Activated CD4-positive, alpha-beta memory T cell treated with anti-CD3 and anti-CD28 coated beads for 36 hours (primary cell): ENCODE results near the gene SPIRE2. TPM values are rescaled to one million over a fixed set of nuclear protein-coding genes. Genes with fewer than 3 reads are reported as not detected.
"Not testable (repeated sequence)": the region's sequence is repeated elsewhere in the genome, so short reads cannot be mapped to it uniquely, and the experiment has no call there.

Experiments
- CTCF ChIA-PET: fragments of 350-600 bp; sonication (Branson Sonifier 250); formaldehyde crosslinking; loops from one replicate; lab custom pipeline; 2021; ENCODE audit warnings: antibody characterized with exemption, inconsistent platforms; lab: Charles Lee
- POLR2A ChIA-PET: fragments of 350-600 bp; sonication (Branson Sonifier 250); formaldehyde crosslinking; loops from one replicate; lab custom pipeline; 2021; ENCODE audit warnings: antibody characterized with exemption; lab: Charles Lee
- DNase-seq: peaks from one replicate; pipeline ENCODE4 v3.0.0-alpha.2; 2020
- H3K27ac Mint-ChIP-seq: one replicate; pipeline ENCODE4 v1.8.0; 2021; ENCODE audit warnings: mixed read lengths
- H3K27me3 Mint-ChIP-seq: one replicate; pipeline ENCODE4 v1.8.0; 2021; ENCODE audit warnings: mixed read lengths
- H3K36me3 Mint-ChIP-seq: one replicate; pipeline ENCODE4 v1.8.0; 2021; ENCODE audit warnings: mixed read lengths
- H3K4me1 Mint-ChIP-seq: one replicate; pipeline ENCODE4 v1.8.0; 2021; ENCODE audit warnings: low read depth, mixed read lengths
- H3K4me3 Mint-ChIP-seq: one replicate; pipeline ENCODE4 v1.8.0; 2021; ENCODE audit warnings: mild to moderate bottlenecking, mixed read lengths
- H3K9me3 Mint-ChIP-seq: one replicate; pipeline ENCODE4 v1.8.0; 2021; ENCODE audit warnings: mixed read lengths
- intact Hi-C: fragments of 100-400 bp; cut with micrococcal nuclease; formaldehyde crosslinking; loops from one replicate; pipeline ENCODE4 v1.15.1; 2023
- total RNA-seq, 2 experiments: library from RNA; stranded (reverse); gene quantifications; one replicate each; pipeline ENCODE4 v1.2.3, GENCODE V29; 2021

Gene SPIRE2
- total RNA-seq, 2 experiments from 2014 or later, result 0.63 to 1.4 TPM

GRCh38 chr16:89815639-89816348 is 12.5 kb upstream of the SPIRE2 start:
- Mint-ChIP-seq H3K36me3 (peaks cover 17% of the 10 kb centered on the region), H3K4me1 (peaks cover 37% of the 10 kb centered on the region), H3K27ac (peak overlapping the region; percentile 18), H3K9me3 (no peaks in the 10 kb centered on the region), H3K27me3 (no peaks in the 10 kb centered on the region), H3K4me3 (peak overlapping the region; percentile 85)
- intact Hi-C loops, result loop anchor here (2.0 to 10.0 kb wide), 3 partner anchors 45 to 109 kb away; partner anchors contain the start of gene TUBB3
- POLR2A ChIA-PET, result interaction anchor here (2.1 kb wide), 1 partner anchor 58 kb away, joined by 10 read pairs; the partner anchor contains the start of gene TCF25
- CTCF ChIA-PET, result interaction anchor here (0.9 to 1.3 kb wide), 2 partner anchors 22 to 116 kb away, joined by 4 to 5 read pairs; no protein-coding TSS in a partner anchor
- DNase-seq, result peak; percentile 25

- peak overlapping the region; percentile 42 for H3K4me3 Mint-ChIP-seq
- H3K27ac Mint-ChIP-seq, POLR2A ChIA-PET, H3K9me3 Mint-ChIP-seq, H3K27me3 Mint-ChIP-seq, H3K36me3 Mint-ChIP-seq: not testable (repeated sequence)
- intact Hi-C loops, result loop anchor here (10.0 kb wide), 1 partner anchor 106 kb away; the partner anchor contains the start of gene TUBB3
- DNase-seq, result peak; percentile 13
- peaks cover 33% of the 10 kb centered on the region for H3K4me1 Mint-ChIP-seq
- CTCF ChIA-PET, result interaction anchor here (2.4 kb wide), 1 partner anchor 42 kb away, joined by 11 read pairs; no protein-coding TSS in a partner anchor
These were observed 9.3 kb upstream of the SPIRE2 start for GRCh38 chr16:89818851-89819403.

GRCh38 chr16:89819448-89819847 is 8.8 kb upstream of the SPIRE2 start:
- CTCF ChIA-PET, H3K9me3 Mint-ChIP-seq, DNase-seq, H3K36me3 Mint-ChIP-seq, POLR2A ChIA-PET, H3K27ac Mint-ChIP-seq, H3K27me3 Mint-ChIP-seq: not testable (repeated sequence)
- H3K4me1 Mint-ChIP-seq, result peaks cover 28% of the 10 kb centered on the region
- intact Hi-C loops, result loop anchor here (10.0 kb wide), 1 partner anchor 105 kb away; the partner anchor contains the start of gene TUBB3
- peak overlapping the region; percentile 42 for H3K4me3 Mint-ChIP-seq

DNA sequence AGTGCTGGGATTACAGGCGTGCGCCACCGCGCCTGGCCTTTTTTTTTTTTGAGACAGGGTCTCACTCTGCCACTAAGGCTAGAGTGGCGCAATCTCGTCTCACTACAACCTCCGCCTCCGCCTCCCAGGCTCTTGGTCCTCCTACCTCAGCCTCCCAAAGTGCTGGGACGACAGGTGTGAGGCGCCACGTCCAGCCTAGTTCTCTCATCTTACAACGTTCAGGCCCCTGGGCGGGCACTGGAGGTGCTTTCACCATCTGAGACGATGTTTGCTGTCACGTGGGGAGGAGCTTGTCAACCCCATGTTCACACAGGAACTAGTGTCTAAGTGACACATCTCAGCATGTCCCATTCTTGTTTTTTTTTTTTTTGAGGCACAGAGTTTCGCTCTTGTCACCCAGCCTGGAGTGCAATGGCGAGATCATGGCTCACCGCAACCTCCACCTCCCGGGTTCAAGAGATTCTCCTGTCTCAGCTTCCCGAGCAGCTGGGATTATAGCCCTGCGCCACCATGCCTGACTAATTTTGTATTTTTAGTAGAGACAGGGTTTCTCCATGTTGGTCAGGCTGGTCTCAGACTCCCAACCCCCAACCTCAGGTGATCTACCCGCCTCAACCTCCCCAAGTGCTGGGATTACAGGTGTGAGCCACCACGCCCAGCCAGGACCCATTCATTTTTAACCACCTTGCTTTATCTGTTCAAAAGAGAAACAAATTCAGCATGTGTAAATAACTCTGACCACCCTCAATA is 6.7 kb upstream of the SPIRE2 start:
- Mint-ChIP-seq H3K27me3 (no peaks in the 10 kb centered on the region), H3K9me3 (no peaks in the 10 kb centered on the region), H3K27ac (no peak overlapping the region), H3K4me1 (peaks cover 24% of the 10 kb centered on the region), H3K36me3 (no peaks in the 10 kb centered on the region), H3K4me3 (no peak overlapping the region)
- ChIA-PET POLR2A (no interaction called here), CTCF (no interaction called here)
- intact Hi-C loops, result no loop called here
- peak; percentile 14 for DNase-seq

- ChIA-PET POLR2A (no interaction called here), CTCF (no interaction called here)
- Mint-ChIP-seq H3K36me3 (no peaks in the 10 kb centered on the region), H3K4me3 (no peak overlapping the region), H3K9me3 (no peaks in the 10 kb centered on the region), H3K4me1 (peaks cover 20% of the 10 kb centered on the region), H3K27me3 (peaks cover 1% of the 10 kb centered on the region), H3K27ac (no peak overlapping the region)
- no peak for DNase-seq
- intact Hi-C loops, result no loop called here
These were observed 5.8 kb upstream of the SPIRE2 start for GRCh38 chr16:89822188-89823086.

DNA sequence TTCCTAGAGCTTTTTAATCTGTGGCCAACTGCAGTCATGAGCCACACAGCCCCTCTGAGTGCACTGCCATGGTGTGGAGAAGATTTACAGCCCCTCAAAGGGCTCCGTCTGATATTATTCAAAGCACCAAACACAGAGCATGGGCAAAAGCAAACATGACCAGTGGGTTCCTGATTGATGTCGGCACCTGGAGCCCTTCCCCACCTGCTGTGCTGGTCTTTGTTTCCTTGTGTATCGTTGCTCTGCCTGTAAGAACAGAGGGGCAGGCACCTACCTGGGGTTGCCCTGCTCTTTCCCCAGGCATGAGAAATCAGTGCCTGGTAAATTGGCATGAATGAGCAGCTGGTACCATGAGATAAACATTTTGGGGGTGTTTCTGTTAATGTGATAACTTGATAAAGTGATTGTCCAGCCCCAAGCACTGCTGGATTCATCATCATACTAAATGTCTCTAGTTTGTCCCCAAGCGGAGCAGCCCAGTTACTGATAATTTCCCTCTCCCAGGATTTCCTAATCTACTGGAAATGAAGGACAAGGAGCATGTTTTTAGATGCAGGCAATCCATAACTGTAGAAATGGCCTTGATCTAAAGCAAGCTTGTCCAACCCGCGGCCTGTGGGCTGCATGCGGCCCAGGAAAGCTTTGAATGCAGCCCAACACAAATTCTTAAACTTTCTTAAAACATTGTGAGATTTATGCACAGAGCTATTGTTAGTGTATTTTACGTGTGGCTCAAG is 5.0 kb upstream of the SPIRE2 start:
- H3K27me3 Mint-ChIP-seq, result peaks cover 4% of the 10 kb centered on the region
- H3K27ac Mint-ChIP-seq, result no peak overlapping the region
- no peaks in the 10 kb centered on the region for H3K36me3 Mint-ChIP-seq
- DNase-seq, result no peak
- POLR2A ChIA-PET, result no interaction called here
- no peak overlapping the region for H3K4me3 Mint-ChIP-seq
- no peaks in the 10 kb centered on the region for H3K9me3 Mint-ChIP-seq
- intact Hi-C loops, result no loop called here
- peaks cover 14% of the 10 kb centered on the region for H3K4me1 Mint-ChIP-seq
- CTCF ChIA-PET, result no interaction called here

GRCh38 chr16:89823824-89824148 is 4.5 kb upstream of the SPIRE2 start:
- DNase-seq, POLR2A ChIA-PET, H3K4me3 Mint-ChIP-seq, CTCF ChIA-PET, H3K27ac Mint-ChIP-seq, H3K36me3 Mint-ChIP-seq, H3K27me3 Mint-ChIP-seq, H3K4me1 Mint-ChIP-seq, intact Hi-C loops, H3K9me3 Mint-ChIP-seq: not testable (repeated sequence)

DNA sequence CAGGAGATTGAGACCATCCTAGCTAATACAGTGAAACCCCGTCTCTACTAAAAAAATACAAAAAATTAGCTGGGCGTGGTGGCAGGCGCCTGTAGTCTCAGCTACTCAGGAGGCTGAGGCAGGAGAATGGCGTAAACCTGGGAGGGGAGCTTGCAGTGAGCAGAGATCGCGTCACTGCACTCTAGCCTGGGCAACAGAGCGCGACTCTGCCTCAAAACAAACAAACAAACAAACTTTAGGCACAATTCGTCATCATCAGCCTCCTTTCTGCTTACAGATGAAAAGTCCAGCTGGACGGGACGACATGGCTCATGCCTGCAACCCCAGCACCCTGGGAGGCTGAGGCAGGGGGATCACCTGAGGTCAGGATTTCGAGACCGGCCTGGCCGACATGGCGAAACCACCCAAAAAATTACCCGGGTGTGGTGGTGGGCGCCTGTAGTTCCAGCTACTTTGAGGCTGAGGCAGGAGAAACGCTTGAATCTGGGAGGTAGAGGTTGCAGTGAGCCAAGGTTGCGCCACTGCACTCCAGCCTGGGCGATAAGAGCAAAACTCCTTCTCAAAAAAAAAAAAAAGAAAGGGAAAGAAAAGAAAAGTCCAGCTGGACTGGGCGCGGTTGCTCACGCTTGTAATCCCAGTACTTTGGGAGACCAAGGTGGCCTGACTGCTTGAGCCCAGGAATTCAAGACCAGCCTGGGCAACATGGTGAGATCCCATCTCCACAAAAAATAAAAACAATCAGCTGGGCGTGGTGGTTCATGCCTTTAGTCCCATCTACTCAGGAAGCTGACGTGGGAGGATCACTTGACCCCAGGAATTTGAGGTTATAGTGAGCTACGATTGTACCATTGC is 1.5 kb upstream of the SPIRE2 start:
- Mint-ChIP-seq H3K36me3 (no peaks in the 10 kb centered on the region), H3K27ac (no peak overlapping the region), H3K9me3 (no peaks in the 10 kb centered on the region), H3K4me3 (no peak overlapping the region), H3K27me3 (peaks cover 18% of the 10 kb centered on the region), H3K4me1 (peaks cover 5% of the 10 kb centered on the region)
- intact Hi-C loops, result no loop called here
- DNase-seq, result no peak
- CTCF ChIA-PET, result interaction anchor here (1.0 to 1.2 kb wide), 3 partner anchors 11 to 83 kb away, joined by 3 read pairs; no protein-coding TSS in a partner anchor
- POLR2A ChIA-PET, result interaction anchor here (0.6 kb wide), 1 partner anchor 34 kb away, joined by 3 read pairs; no protein-coding TSS in a partner anchor

DNA sequence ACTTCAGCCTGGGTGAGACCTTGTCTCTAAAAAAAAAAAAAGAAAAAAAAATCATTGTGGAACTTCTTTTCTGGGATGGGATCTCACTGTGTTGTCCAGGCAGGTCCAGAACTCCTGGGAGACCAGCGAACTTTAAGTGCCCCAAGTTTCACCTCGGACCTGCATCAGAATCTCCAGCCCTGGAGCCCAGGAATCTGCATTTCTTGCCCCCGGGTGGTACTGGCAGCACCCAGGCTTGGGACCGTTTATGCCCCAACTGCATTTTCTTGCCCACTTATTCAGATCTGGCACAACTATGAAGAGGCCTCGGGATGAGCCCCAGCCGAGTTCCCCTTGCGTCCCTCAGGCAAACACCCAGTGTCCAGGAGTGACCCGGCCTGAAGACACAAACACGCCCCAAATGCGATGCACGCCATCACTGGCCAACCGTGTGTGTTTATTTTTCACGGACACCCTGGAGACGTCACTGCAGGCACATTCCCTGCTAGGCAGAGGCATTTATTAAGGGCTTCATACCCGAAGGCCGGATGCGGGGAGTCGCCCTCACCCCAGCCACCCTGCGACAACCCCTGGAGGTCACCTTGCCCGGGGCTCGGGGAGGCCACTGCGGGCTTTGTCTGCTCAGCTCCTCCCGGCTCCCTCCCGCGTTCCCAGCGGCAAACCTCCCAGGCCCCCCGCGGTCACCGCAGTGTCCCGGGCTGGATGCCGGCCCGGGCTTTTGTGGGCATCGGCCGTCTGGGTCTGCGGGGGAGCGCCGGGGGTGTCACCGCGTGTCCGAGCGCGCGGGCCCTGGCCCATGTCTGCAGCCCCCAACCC is 684 bp upstream of the SPIRE2 start:
- peaks cover 5% of the 10 kb centered on the region for H3K4me1 Mint-ChIP-seq
- peak overlapping the region; percentile 49 for H3K4me3 Mint-ChIP-seq
- H3K27me3 Mint-ChIP-seq, result peaks cover 25% of the 10 kb centered on the region
- peak; percentile 11 for DNase-seq
- intact Hi-C loops, result no loop called here
- ChIA-PET POLR2A (interaction anchor here (1.0 kb wide), 1 partner anchor 10 kb away, joined by 3 read pairs; no protein-coding TSS in a partner anchor), CTCF (interaction anchor here (1.1 to 2.8 kb wide), 3 partner anchors 10 to 83 kb away, joined by 3 to 8 read pairs (median 3); no protein-coding TSS in a partner anchor)
- no peak overlapping the region for H3K27ac Mint-ChIP-seq
- no peaks in the 10 kb centered on the region for H3K36me3 Mint-ChIP-seq
- H3K9me3 Mint-ChIP-seq, result no peaks in the 10 kb centered on the region
